Pancreas (tissue), 10 donors: ENCODE measurements around the gene WT1. TPM values are rescaled to one million over a fixed set of nuclear protein-coding genes. Genes with fewer than 3 reads are reported as not detected.

Experiments used
- ATAC-seq, 4 donors: fragments of 200-7000 bp; cut with Tn5 transposase; one replicate each; pipeline versions ENCODE4 v1.8.0 to v1.9.1; 2020; ENCODE audit warnings: mild to moderate bottlenecking in 4 of 4, moderate library complexity in 4 of 4
- DNase-seq, 6 donors: peaks; one replicate each; pipeline ENCODE4 v3.0.0-alpha.2; 2020
- FAIRE-seq: peaks from 2 replicates; lab custom pipeline; 2012; peaks lifted over from hg19 to GRCh38; lab: Jason Lieb, UNC
- H3K27ac ChIP-seq, 4 donors: fragments of 200-600 bp; sonication (generic); 1 replicate in 3 of 4; 2 replicates in 1 of 4; pipeline versions ENCODE4 v1.5.0 to v1.8.0; 2020
- H3K27me3 ChIP-seq, 4 donors: fragments of 200-600 bp; one replicate each; pipeline ENCODE4 v1.8.0; 2021
- H3K36me3 ChIP-seq, 3 donors: fragments of 200-600 bp; sonication (generic) in 1 of 3; one replicate each; pipeline versions ENCODE4 v1.5.0 to v1.8.0; 2020 to 2021
- H3K4me1 ChIP-seq, 3 donors: fragments of 200-600 bp; one replicate each; pipeline ENCODE4 v1.8.0; 2021
- H3K4me3 ChIP-seq, 4 donors: fragments of 200-600 bp; sonication (generic) in 2 of 4; one replicate each; pipeline versions ENCODE4 v1.5.0 to v1.8.0; 2020 to 2021
- H3K9me3 ChIP-seq, 4 donors: fragments of 200-600 bp; one replicate each; pipeline ENCODE4 v1.8.0; 2021
- CTCF ChIP-seq, 4 donors: fragments of 200-600 bp; sonication (generic) in 3 of 4; IDR thresholded peaks; one replicate each; pipeline versions ENCODE4 v1.5.0 to v1.8.0; 2021; ENCODE audit warnings: antibody characterized with exemption in 4 of 4
- WGBS, 2 donors: extraction: QIAGEN DNeasy Blood & Tissue Kit; methylation state at CpG; one replicate each; pipeline ENCODE4 v1.1.7; 2013; 5-methylcytosine and 5-hydroxymethylcytosine counted together
- intact Hi-C, 3 donors: fragments of 100-400 bp; cut with DNase I; formaldehyde crosslinking; loops; one replicate each; pipeline versions ENCODE4 v1.11.1 to v1.14.2; 2022
- polyA plus RNA-seq, 2 donors: library from polyadenylated mRNA; stranded (reverse); fragments of 200-250 nt; gene quantifications; one replicate each; pipeline ENCODE4 v1.2.3, GENCODE V29; 2013
- total RNA-seq, 6 donors: library from RNA; stranded (reverse); fragmentation: NEBNext Ultra II Directional in 4 of 6; extraction: Animal tissue kit (Norgen Biotek cat#: 25700) in 4 of 6; gene quantifications; one replicate each; pipeline versions ENCODE4 v1.2.1 to v1.2.4, GENCODE V29; 2021 to 2023
- donor health status: healthy with polysubstance abuse.
- donor health status: DM: no; HTN: no; CAD: no; lungs with moderate emphysema.
- donor health status: DM: no; HTN: no; CAD: no.
- donor health status: control.
- donor health status: control.
- donor health status: Bipolar disorder and iron deficiency.
- donor health status: DM: yes; HTN: yes; CAD: no.
- donor health status: DM: no; HTN: no; CAD: no.
- donor health status: DM: no; HTN: no; CAD: no.
- donor health status: DM: yes; HTN: yes; CAD: no.

Gene WT1
- total and polyA plus RNA-seq, 8 donors, result 0.08 to 1.9 (median 0.53) TPM; not detected in 1

GRCh38 chr11:32391956-32392553, 43.3 kb downstream of the WT1 start:
- no peaks in the 10 kb centered on the region for H3K36me3 ChIP-seq
- H3K27me3 ChIP-seq, result no peaks in the 10 kb centered on the region
- H3K9me3 ChIP-seq, result no peaks in the 10 kb centered on the region
- FAIRE-seq (no peak), DNase-seq (peak in 1 of 6 donors; percentile 15), ATAC-seq (peak in 3 of 4 donors; percentile 21 to 66 (median 48))
- no peak overlapping the region for H3K27ac ChIP-seq
- intact Hi-C loops, result no loop called here
- no peaks in the 10 kb centered on the region for H3K4me1 ChIP-seq
- WGBS, 2 donors, result 74 to 83% methylated on average over 8 of the region's 8 CpGs
- no peak overlapping the region for H3K4me3 ChIP-seq
- TF ChIP-seq CTCF (IDR thresholded peaks at IDR 0.05), result no peak

DNA sequence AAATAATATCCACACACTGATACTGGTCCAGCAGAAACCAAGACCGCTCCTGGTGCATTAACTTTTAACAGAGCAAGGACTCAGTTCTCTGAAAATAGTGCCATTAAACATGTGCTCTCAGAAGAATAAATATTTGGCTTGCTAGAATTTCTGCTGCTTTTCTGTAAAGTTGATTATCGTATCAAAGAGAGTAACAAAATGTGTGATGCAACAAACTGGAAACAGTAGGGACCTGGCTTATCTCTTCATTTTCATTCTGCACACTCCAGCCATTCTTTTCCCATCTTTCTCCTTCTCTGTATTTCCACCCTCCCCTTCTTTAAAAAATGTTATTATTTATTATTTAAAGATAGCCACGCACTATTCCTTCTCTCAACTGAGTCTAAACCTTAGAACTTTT, 43.9 kb downstream of the WT1 start:
- DNase-seq (no peak), ATAC-seq (no peak), FAIRE-seq (no peak)
- no peak for TF ChIP-seq CTCF (IDR thresholded peaks at IDR 0.05)
- no peaks in the 10 kb centered on the region for H3K36me3 ChIP-seq
- H3K27me3 ChIP-seq, result no peaks in the 10 kb centered on the region
- no peaks in the 10 kb centered on the region for H3K9me3 ChIP-seq
- H3K27ac ChIP-seq, result no peak overlapping the region
- 45 to 53% methylated on average over 3 of the region's 3 CpGs for WGBS, 2 donors
- no peak overlapping the region for H3K4me3 ChIP-seq
- H3K4me1 ChIP-seq, result no peaks in the 10 kb centered on the region
- intact Hi-C loops, result no loop called here

- Histone ChIP-seq H3K4me3 (no peak overlapping the region), H3K9me3 (no peaks in the 10 kb centered on the region), H3K36me3 (no peaks in the 10 kb centered on the region), H3K27me3 (no peaks in the 10 kb centered on the region), H3K4me1 (no peaks in the 10 kb centered on the region), H3K27ac (no peak overlapping the region)
- FAIRE-seq, result no peak
- no peak for DNase-seq
- WGBS, 2 donors, result 65 to 71% methylated on average over 1 of the region's 1 CpG
- TF ChIP-seq CTCF (IDR thresholded peaks at IDR 0.05), result no peak
- intact Hi-C loops, result no loop called here
- no peak for ATAC-seq
These were observed 44.6 kb downstream of the WT1 start for GRCh38 chr11:32390712-32391111.

DNA sequence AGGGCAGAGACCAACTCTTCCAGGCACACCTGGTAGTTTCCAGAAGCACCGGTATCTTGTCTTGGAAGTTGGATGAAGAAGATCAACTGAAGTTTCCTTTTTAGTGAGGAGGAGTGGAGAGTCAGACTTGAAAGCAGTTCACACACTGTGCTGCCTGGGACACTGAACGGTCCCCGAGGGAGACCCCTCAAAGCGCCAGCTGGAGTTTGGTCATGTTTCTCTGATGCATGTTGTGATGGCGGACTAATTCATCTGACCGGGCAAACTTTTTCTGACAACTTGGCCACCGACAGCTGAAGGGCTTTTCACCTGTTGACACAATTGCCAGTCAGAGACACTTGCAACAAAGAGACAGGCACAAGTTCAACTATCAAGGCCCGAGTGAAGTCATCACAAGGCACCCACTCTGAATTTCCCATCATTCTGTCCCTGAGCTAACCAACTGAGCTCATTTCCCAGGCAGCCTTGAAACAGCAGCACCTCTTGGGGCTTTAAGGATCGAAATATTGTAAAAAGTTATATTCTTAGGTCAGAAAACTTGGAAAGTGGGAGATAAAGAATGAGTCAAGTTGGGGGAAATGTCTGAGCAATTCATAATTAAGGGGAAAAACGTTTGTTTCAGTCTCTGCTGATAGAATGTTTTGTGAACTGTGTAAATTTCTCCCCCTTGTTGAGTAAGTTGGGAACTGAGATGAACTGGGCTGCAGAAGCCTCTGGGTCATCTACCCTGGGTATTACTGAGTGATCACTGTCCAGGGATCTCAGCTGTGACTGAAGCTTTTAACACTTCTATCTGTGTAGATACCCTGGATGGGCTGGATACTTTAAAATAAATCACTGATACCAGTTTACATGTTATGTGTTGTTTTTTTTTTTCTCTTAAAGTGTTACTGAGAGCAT, 46.2 kb downstream of the WT1 start:
- intact Hi-C loops, result no loop called here
- peak in 1 of 4 donors; percentile 22 for ATAC-seq
- 62 to 70% methylated on average over 10 of the region's 10 CpGs for WGBS, 2 donors

More for the DNA sequence above, 46.2 kb downstream of the WT1 start:
- no peaks in the 10 kb centered on the region for H3K9me3 ChIP-seq
- H3K4me1 ChIP-seq, result no peaks in the 10 kb centered on the region
- no peak for TF ChIP-seq CTCF (IDR thresholded peaks at IDR 0.05)
- H3K36me3 ChIP-seq, result no peaks in the 10 kb centered on the region
- H3K4me3 ChIP-seq, result no peak overlapping the region
- no peak for DNase-seq
- no peak for FAIRE-seq
- no peak overlapping the region for H3K27ac ChIP-seq
- H3K27me3 ChIP-seq, result no peaks in the 10 kb centered on the region
